IMR-90 (cell line): Measurements from ENCODE around the gene ARPC2. TPM values are rescaled to one million over a fixed set of nuclear protein-coding genes. Genes with fewer than 3 reads are reported as not detected.

Experiments used
- ATAC-seq: fragments of 200-7000 bp; cut with Tn5 transposase; 2 replicates; pipeline ENCODE4 v1.9.1; 2020; ENCODE audit warnings: low read depth, mild to moderate bottlenecking, moderate library complexity
- Bru-seq: library from RNA; stranded (reverse); fragments of 400-500 nt; gene quantifications from one replicate; lab custom pipeline; 2021; lab: Mats Ljungman, UMichigan
- BruChase-seq, 2 experiments: library from RNA; stranded (reverse); fragments of 400-500 nt; gene quantifications; one replicate each; lab custom pipeline; 2021; lab: Mats Ljungman, UMichigan
- BruUV-seq: library from RNA; stranded (reverse); fragments of 400-500 nt; replicated peaks from 2 replicates; lab custom pipeline; 2021; lab: Mats Ljungman, UMichigan
- CTCF ChIA-PET: fragments of 300-600 bp; formaldehyde crosslinking; extraction: SDS; loops from one replicate; lab custom pipeline; 2021; ENCODE audit warnings: antibody characterized with exemption; lab: Yijun Ruan, JAX
- POLR2A ChIA-PET: fragments of 300-600 bp; sonication (Branson Sonifier 250); formaldehyde crosslinking; loops from one replicate; lab custom pipeline; 2022; ENCODE audit warnings: antibody characterized with exemption; ENCODE audit not compliant: unreplicated experiment; lab: Charles Lee
- DNase-seq: peaks from one replicate; pipeline ENCODE4 v3.0.0; 2013
- H2AFZ ChIP-seq: replicated peaks from 2 replicates; pipeline ENCODE3; 2013; ENCODE audit warnings: low read length, mild to moderate bottlenecking; ENCODE audit not compliant: poor library complexity
- H2AK5ac ChIP-seq: 2 replicates; pipeline ENCODE4 v1.6.1; 2013; ENCODE audit warnings: low read depth, low read length, inconsistent platforms
- H2AK9ac ChIP-seq: replicated peaks from 2 replicates; pipeline ENCODE3; 2013; ENCODE audit warnings: mild to moderate bottlenecking, low read depth, low read length, moderate library complexity; ENCODE audit not compliant: poor library complexity
- H2BK120ac ChIP-seq: 2 replicates; pipeline ENCODE4 v1.6.1; 2013; ENCODE audit warnings: low read depth, low read length, inconsistent platforms
- H2BK15ac ChIP-seq: 3 replicates; pipeline ENCODE4 v1.6.1; 2013; ENCODE audit warnings: low read depth, low read length, inconsistent platforms
- H2BK20ac ChIP-seq: 2 replicates; pipeline ENCODE4 v1.6.1; 2013; ENCODE audit warnings: low read depth, mild to moderate bottlenecking, inconsistent platforms, low read length, moderate library complexity
- H2BK5ac ChIP-seq: 2 replicates; pipeline ENCODE4 v1.6.1; 2013; ENCODE audit warnings: mild to moderate bottlenecking, low read depth, low read length, inconsistent platforms; ENCODE audit not compliant: poor library complexity, severe bottlenecking
- H3K14ac ChIP-seq: replicated peaks from 2 replicates; pipeline ENCODE4 v1.6.1; 2013; ENCODE audit warnings: low read depth, low read length, inconsistent platforms
- H3K18ac ChIP-seq: 2 replicates; pipeline ENCODE4 v1.6.1; 2013; ENCODE audit warnings: low read depth, low read length, control low read depth
- H3K23ac ChIP-seq: 2 replicates; pipeline ENCODE4 v1.6.1; 2013; ENCODE audit warnings: low read depth, low read length, inconsistent platforms
- H3K27ac ChIP-seq: 2 replicates; pipeline ENCODE4 v1.5.1; 2013; ENCODE audit warnings: mild to moderate bottlenecking, control low read depth, low read length; ENCODE audit not compliant: insufficient read depth
- H3K27me3 ChIP-seq: 2 replicates; pipeline ENCODE4 v1.6.1; 2013; ENCODE audit warnings: low read length; ENCODE audit not compliant: control insufficient read depth, insufficient read depth
- H3K36me3 ChIP-seq: 2 replicates; pipeline ENCODE4 v1.6.1; 2013; ENCODE audit warnings: low read length, mixed read lengths; ENCODE audit not compliant: control insufficient read depth, insufficient read depth
- H3K4ac ChIP-seq: 2 replicates; pipeline ENCODE4 v1.6.1; 2013; ENCODE audit warnings: low read depth, low read length, inconsistent platforms
- H3K4me1 ChIP-seq: 2 replicates; pipeline ENCODE4 v1.6.1; 2013; ENCODE audit warnings: low read length, mixed read lengths; ENCODE audit not compliant: control insufficient read depth, insufficient read depth
- H3K4me2 ChIP-seq: 2 replicates; pipeline ENCODE4 v1.6.1; 2013; ENCODE audit warnings: low read depth, mild to moderate bottlenecking, control low read depth, low read length, moderate library complexity
- H3K4me3 ChIP-seq: 2 replicates; pipeline ENCODE4 v1.5.1; 2013; ENCODE audit warnings: low read depth, mild to moderate bottlenecking, control low read depth, low read length, moderate library complexity; ENCODE audit not compliant: insufficient read depth
- H3K56ac ChIP-seq: 2 replicates; pipeline ENCODE4 v1.6.1; 2013; ENCODE audit warnings: low read length, inconsistent platforms; ENCODE audit not compliant: insufficient read depth; ENCODE audit errors: extremely low read depth
- H3K79me1 ChIP-seq, 2 experiments: 2 replicates each; pipeline ENCODE4 v1.6.1; 2013; ENCODE audit warnings: low read length in 2 of 2, inconsistent platforms in 1 of 2, low read depth in 1 of 2
- H3K9ac ChIP-seq: 2 replicates; pipeline ENCODE4 v1.6.1; 2013; ENCODE audit warnings: low read depth, low read length, control low read depth
- H3K9me1 ChIP-seq: 2 replicates; pipeline ENCODE4 v1.6.1; 2013; ENCODE audit warnings: low read length, inconsistent platforms; ENCODE audit not compliant: insufficient read depth
- H3K9me3 ChIP-seq: 2 replicates; pipeline ENCODE4 v1.6.1; 2013; ENCODE audit warnings: low read length; ENCODE audit not compliant: control insufficient read depth, insufficient read depth
- H4K20me1 ChIP-seq: 2 replicates; pipeline ENCODE4 v1.6.1; 2013; ENCODE audit warnings: low read length, inconsistent platforms; ENCODE audit not compliant: insufficient read depth
- H4K5ac ChIP-seq: 2 replicates; pipeline ENCODE4 v1.6.1; 2013; ENCODE audit warnings: mild to moderate bottlenecking, low read depth, low read length, control low read depth
- H4K8ac ChIP-seq, 2 experiments: 2 replicates each; pipeline ENCODE4 v1.6.1; 2013; ENCODE audit warnings: low read depth in 2 of 2, low read length in 2 of 2, control low read depth in 1 of 2, inconsistent platforms in 1 of 2
- H4K91ac ChIP-seq: 2 replicates; pipeline ENCODE4 v1.6.1; 2013; ENCODE audit warnings: low read depth, low read length, inconsistent platforms; ENCODE audit not compliant: insufficient read depth
- CEBPB ChIP-seq: IDR thresholded peaks from 2 replicates; pipeline ENCODE4 v1.6.1; 2012; ENCODE audit warnings: low read depth, low read length, improper control_type of control experiment
- ELK1 ChIP-seq: fragments of 150-350 bp; IDR thresholded peaks from 2 replicates; pipeline ENCODE4 v1.6.1; 2016; ENCODE audit warnings: low read depth, mild to moderate bottlenecking, low read length, moderate library complexity, borderline replicate concordance
- FOS ChIP-seq: fragments of 150-350 bp; IDR thresholded peaks from 2 replicates; pipeline ENCODE4 v1.6.1; 2016; ENCODE audit warnings: low read depth, low read length
- MAFK ChIP-seq: IDR thresholded peaks from 2 replicates; pipeline ENCODE4 v1.6.1; 2012; ENCODE audit warnings: low read depth, low read length, improper control_type of control experiment
- MAZ ChIP-seq: IDR thresholded peaks from 2 replicates; pipeline ENCODE4 v1.6.1; 2012; ENCODE audit warnings: low read depth, mild to moderate bottlenecking, low read length, improper control_type of control experiment, moderate library complexity, borderline replicate concordance
- POLR2A ChIP-seq: IDR thresholded peaks from 2 replicates; pipeline ENCODE4 v1.6.1; 2012; ENCODE audit warnings: mild to moderate bottlenecking, low read depth, low read length
- RAD21 ChIP-seq: IDR thresholded peaks from 2 replicates; pipeline ENCODE4 v1.6.1; 2012; ENCODE audit warnings: low read length, improper control_type of control experiment
- RCOR1 ChIP-seq: IDR thresholded peaks from 2 replicates; pipeline ENCODE4 v1.6.1; 2012; ENCODE audit warnings: mild to moderate bottlenecking, low read length, improper control_type of control experiment; ENCODE audit not compliant: insufficient replicate concordance
- RFX5 ChIP-seq: IDR thresholded peaks from 2 replicates; pipeline ENCODE4 v1.8.0; 2012; ENCODE audit warnings: low read depth, mild to moderate bottlenecking, low read length, moderate library complexity
- USF2 ChIP-seq: fragments of 150-350 bp; IDR thresholded peaks from 2 replicates; pipeline ENCODE4 v1.6.1; 2017; ENCODE audit warnings: mild to moderate bottlenecking, antibody characterized with exemption, low read length, low read depth
- WGBS, 2 experiments: methylation state at CpG; one replicate each; pipeline versions ENCODE4 v1.1.5 to v1.1.7; 2013; ENCODE audit warnings: missing lambda C conversion rate in 2 of 2; ENCODE audit not compliant: insufficient read length in 1 of 2; ENCODE audit errors: extremely low coverage in 2 of 2; 5-methylcytosine and 5-hydroxymethylcytosine counted together
- dilution Hi-C: fragments of 300-500 bp; cut with HindIII; formaldehyde crosslinking; loops from one replicate; pipeline ENCODE4 v1.14.3; 2018; ENCODE audit warnings: low sequenced_read_pairs; ENCODE audit not compliant: unreplicated experiment
- in situ Hi-C: fragments of 300-500 bp; cut with MboI; formaldehyde crosslinking; loops from 3 replicates; pipeline ENCODE4 v1.14.3; 2019; ENCODE audit warnings: low sequenced_read_pairs, inconsistent platforms, mixed read lengths
- intact Hi-C: fragments of 100-400 bp; cut with micrococcal nuclease; formaldehyde crosslinking; loops from 2 replicates; pipeline ENCODE4 v1.10.0; 2022
- long read RNA-seq: library from polyadenylated mRNA; unstranded; transcript quantifications from one replicate; pipeline ENCODE4 v2.0.0, GENCODE V29; 2021; ENCODE audit not compliant: unreplicated experiment
- polyA plus RNA-seq, 3 experiments: library from polyadenylated mRNA; depleted of rRNA; stranded (reverse); fragments of >200 nt; gene quantifications; 2 replicates each; pipeline ENCODE4 v1.2.3, GENCODE V29; 2012; ENCODE audit warnings: low replicate concordance in 1 of 3
- total RNA-seq: library from RNA; depleted of rRNA; stranded (reverse); fragments of >200 nt; gene quantifications from 2 replicates; pipeline ENCODE4 v1.2.3, GENCODE V29; 2012; rRNA removed
- TF ChIP-seq, protein P1 (sequence below): conservative IDR thresholded peaks from 2 replicates; pipeline ENCODE4 v1.5.1; 2012; ENCODE audit warnings: mild to moderate bottlenecking, low read depth, low read length, improper control_type of control experiment

Gene ARPC2
- total RNA-seq = 635 and 696 TPM in 2 replicates
- 544 and 561 TPM in 2 replicates for polyA plus RNA-seq (2012; rRNA removed)
- polyA plus RNA-seq (2012; cell fraction: cytosol; rRNA removed) = 259 and 280 TPM in 2 replicates
- polyA plus RNA-seq (2012; cell fraction: nucleus; rRNA removed; ENCODE audit: low replicate concordance) = 120 and 334 TPM in 2 replicates
- percentile 98 among the genes with signal in this experiment for Bru-seq, nascent RNA
- BruChase-seq, experiment 1, labeled RNA remaining after a 6-hour chase = percentile 94 among the genes with signal in this experiment
- percentile 89 among the genes with signal in this experiment for BruChase-seq, experiment 2, labeled RNA remaining after a 2-hour chase
- long read RNA-seq, transcript ARPC2-201 (10 exons, 1,605 nt) = minor isoform, 28 of 779 reads
- long read RNA-seq, transcript ARPC2-202 (11 exons, 1,505 nt) = major isoform, 619 of 779 reads
- long read RNA-seq, transcript ARPC2-209 (7 exons, 2,226 nt) = minor isoform, 11 of 779 reads
- long read RNA-seq, partial matches to known transcripts = 58 of 779 reads
- long read RNA-seq, other reads (novel, unspliced or antisense) = 59 of 779 reads

DNA sequence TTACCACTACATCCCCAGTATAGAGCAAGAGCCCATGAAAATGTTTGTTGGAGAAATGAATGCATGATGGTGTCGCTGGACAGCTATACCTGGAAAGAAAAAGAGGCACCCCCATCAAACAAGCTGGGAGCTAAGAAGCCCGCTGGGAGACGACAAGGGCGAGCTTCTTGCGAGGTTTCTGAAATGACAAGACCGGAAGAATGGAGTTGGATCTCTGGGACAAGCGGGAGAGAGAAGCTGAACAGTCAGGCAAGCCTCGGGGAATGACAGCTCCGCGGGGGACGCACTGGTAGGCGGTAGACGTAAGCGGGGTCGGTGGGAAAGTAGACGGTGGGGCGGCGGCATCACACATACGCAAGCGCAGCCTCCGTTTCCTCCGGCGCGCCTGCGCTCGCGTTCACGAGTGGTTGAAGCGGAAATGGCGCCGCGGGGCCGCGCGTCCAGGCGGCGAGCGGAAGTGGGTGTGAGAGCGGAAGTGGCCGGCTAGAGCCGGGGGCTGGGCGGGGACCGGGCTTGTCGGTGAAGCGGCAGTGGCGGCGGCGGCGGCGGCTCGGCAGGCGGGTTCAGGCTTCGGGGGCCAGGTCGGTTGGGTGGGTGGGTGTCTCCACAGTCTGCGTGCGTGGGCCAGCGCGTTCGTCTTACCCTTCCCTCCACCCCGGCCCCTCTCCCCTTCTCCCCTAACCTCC, at the start of gene ARPC2:
TSS of gene ARPC2 (plus strand) at position 516 of the 686 bp plus-strand sequence. CDS start 282 bp downstream, outside the sequence.
- H2BK5ac ChIP-seq = peak within 1 kb of the TSS; percentile 88
- H2BK15ac ChIP-seq = peak within 1 kb of the TSS; percentile 13; the same call in 1 of the 3 replicates
- no peaks in the 10 kb centered on the region for H3K9me3 ChIP-seq
- peak within 1 kb of the TSS; percentile 87 for H3K27ac ChIP-seq
- intact Hi-C loops = no loop called here
- peaks cover 43% of the 10 kb centered on the region for H4K20me1 ChIP-seq
- WGBS, 2 experiments = 2% methylated on average over 11 of the region's 60 CpGs; no CpG with 5 or more reads in 1 of the 2 experiments
- H4K91ac ChIP-seq = peak within 1 kb of the TSS; percentile 89
- peak within 1 kb of the TSS; percentile 97 for H3K4me3 ChIP-seq
- CTCF ChIA-PET = interaction anchor here (1.0 kb wide), 1 partner anchor 31 kb away, joined by 3 read pairs; no protein-coding TSS in a partner anchor
- peak within 1 kb of the TSS; percentile 91 for H3K23ac ChIP-seq
- peak within 1 kb of the TSS; percentile 98 for H2AFZ ChIP-seq
- H3K9ac ChIP-seq = peak within 1 kb of the TSS; percentile 94
- peak within 1 kb of the TSS; percentile 98 for H2AK9ac ChIP-seq
- H2BK20ac ChIP-seq = no peak within 1 kb of the TSS
- dilution Hi-C loops = no loop called here
- peak within 1 kb of the TSS; percentile 83 to 93 for H4K8ac ChIP-seq
- H3K4ac ChIP-seq = peak within 1 kb of the TSS; percentile 94
- peak; percentile 97 for DNase-seq
- POLR2A ChIA-PET = interaction anchor here (0.6 to 1.2 kb wide), 4 partner anchors 12 to 67 kb away, joined by 3 to 6 read pairs (median 4); no protein-coding TSS in a partner anchor
- H3K9me1 ChIP-seq = peaks cover 7% of the 10 kb centered on the region
- peak within 1 kb of the TSS; percentile 88 for H2AK5ac ChIP-seq
- H2BK120ac ChIP-seq = peak within 1 kb of the TSS; percentile 56
- H3K36me3 ChIP-seq = no peaks in the 10 kb centered on the region
- H4K5ac ChIP-seq = peak within 1 kb of the TSS; percentile 62
- peak within 1 kb of the TSS; percentile 99 for H3K4me2 ChIP-seq
- peak within 1 kb of the TSS; percentile 38 for H3K18ac ChIP-seq
- in situ Hi-C loops = no loop called here
- peaks cover 0 to 20% of the 10 kb centered on the region in 2 experiments; a peak in 2 of 4 replicates for H3K79me1 ChIP-seq
- BruUV-seq = no TSS peak
- H3K4me1 ChIP-seq = peaks cover 12% of the 10 kb centered on the region
- H3K14ac ChIP-seq = peak within 1 kb of the TSS; percentile 94
- peak; percentile 86 for ATAC-seq
- H3K27me3 ChIP-seq = peaks cover under 1% of the 10 kb centered on the region
- peak within 1 kb of the TSS; percentile 90 for H3K56ac ChIP-seq
- TF ChIP-seq POLR2A (peak; percentile 89), CEBPB (peak; percentile 52), MAZ (peak; percentile 71; the same call in 1 of the 2 replicates), MAFK (no peak), RCOR1 (no peak), RAD21 (no peak), RFX5 (no peak), USF2 (no peak), FOS (peak; percentile 7; the same call in 1 of the 2 replicates), ELK1 (0 out of 2 replicates have a peak, but pooled peaks have one; percentile 62)
- TF ChIP-seq, protein P1, sequence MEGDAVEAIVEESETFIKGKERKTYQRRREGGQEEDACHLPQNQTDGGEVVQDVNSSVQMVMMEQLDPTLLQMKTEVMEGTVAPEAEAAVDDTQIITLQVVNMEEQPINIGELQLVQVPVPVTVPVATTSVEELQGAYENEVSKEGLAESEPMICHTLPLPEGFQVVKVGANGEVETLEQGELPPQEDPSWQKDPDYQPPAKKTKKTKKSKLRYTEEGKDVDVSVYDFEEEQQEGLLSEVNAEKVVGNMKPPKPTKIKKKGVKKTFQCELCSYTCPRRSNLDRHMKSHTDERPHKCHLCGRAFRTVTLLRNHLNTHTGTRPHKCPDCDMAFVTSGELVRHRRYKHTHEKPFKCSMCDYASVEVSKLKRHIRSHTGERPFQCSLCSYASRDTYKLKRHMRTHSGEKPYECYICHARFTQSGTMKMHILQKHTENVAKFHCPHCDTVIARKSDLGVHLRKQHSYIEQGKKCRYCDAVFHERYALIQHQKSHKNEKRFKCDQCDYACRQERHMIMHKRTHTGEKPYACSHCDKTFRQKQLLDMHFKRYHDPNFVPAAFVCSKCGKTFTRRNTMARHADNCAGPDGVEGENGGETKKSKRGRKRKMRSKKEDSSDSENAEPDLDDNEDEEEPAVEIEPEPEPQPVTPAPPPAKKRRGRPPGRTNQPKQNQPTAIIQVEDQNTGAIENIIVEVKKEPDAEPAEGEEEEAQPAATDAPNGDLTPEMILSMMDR = no peak
